Measurements from ENCODE around the gene ARTN.

ARTN gene

DNA sequence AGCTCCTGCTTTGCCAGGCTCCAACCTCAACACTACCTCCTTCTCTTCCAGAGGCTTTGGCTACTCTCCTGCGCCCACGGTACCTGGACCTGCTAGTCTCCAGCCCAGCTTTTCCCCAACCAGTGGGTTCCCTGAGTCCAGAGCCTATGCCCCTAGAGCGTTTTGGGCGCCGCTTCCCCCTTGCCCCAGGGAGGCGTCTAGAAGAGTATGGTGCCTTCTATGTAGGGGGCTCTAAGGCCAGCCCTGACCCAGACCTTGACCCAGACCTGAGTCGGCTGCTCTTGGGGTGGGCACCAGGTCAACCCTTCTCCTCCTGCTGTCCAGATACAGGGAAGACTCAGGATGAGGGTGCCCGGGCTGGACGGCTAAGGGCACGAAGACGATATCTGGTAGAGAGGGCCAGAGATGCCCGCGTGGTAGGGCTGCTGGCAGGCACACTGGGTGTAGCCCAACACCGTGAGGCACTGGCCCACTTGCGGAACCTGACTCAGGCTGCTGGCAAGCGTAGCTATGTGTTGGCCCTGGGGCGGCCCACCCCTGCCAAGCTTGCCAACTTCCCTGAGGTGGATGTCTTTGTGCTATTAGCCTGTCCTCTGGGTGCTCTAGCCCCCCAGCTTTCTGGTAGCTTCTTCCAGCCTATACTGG lies 37.9 kb downstream of the ARTN start:
- DNase-seq (ENCODE audit: low read depth) = no peak

DNA sequence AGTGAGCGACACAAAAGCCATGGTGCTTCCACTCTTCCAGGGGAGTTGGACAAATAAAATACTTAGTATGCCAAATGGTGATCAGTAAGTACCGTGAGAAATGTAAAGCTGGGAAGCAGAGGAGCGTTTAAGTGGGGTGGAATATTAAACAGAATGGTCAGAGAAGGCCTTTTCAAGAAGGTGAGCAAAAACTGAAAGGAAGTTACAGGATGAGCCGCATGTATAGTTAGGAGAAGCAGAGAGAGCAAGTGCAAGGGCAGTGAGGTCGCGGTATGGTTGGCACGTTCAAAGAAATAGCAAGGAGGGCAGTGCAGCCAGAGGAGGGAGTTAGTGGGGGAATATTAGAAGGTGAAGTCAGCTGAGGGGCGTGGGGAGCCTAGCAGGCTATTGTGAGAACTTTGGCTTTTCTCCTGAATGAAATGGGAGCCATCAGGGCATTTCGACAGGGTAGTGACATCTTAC lies 40.4 kb downstream of the ARTN start:
- DNase-seq (ENCODE audit: low read depth) = no peak

DNA sequence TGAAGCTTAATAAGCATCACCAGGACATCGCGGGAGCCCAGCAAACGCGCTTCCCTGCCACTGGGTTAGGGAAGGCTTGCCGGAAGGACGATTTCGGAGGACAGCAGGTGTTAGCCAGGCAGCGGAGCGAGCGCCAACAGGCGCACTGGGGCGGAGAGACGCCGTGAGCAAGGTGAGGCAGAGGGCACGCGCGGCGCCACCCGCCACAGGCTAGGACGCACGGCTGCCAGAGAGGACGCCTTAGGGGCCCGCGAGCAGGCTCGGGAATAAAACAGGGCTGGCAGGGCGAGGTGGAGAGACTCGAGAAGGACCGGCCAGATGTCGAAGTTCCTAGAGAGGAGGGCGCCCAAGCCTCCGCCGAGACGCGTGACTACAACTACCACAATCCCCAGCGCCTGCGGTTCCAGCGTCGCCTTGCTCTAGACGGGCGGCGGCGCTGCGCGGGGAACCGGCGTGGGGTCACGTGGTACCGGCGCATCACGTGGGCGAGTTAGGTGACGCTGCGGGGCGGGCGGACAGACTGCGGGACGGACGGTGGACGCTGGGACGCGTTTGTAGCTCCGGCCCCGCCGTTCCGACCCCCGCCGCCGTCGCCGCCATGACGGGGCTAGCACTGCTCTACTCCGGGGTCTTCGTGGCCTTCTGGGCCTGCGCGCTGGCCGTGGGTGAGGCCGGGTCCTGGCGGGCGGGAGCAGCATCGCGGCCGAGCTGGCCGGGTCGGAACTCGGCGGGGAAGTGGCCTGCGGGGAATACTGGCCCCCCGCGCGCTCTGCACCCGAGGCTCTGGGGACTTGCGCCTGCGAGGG lies 41.0 kb downstream of the ARTN start, which contains the start of gene ATP6V0B:
TSS of gene ATP6V0B (plus strand) at position 518 of the 806 bp plus-strand sequence. CDS start at position 599, 81 bp downstream.
- DNase-seq (ENCODE audit: low read depth) = peak; percentile 90

DNA sequence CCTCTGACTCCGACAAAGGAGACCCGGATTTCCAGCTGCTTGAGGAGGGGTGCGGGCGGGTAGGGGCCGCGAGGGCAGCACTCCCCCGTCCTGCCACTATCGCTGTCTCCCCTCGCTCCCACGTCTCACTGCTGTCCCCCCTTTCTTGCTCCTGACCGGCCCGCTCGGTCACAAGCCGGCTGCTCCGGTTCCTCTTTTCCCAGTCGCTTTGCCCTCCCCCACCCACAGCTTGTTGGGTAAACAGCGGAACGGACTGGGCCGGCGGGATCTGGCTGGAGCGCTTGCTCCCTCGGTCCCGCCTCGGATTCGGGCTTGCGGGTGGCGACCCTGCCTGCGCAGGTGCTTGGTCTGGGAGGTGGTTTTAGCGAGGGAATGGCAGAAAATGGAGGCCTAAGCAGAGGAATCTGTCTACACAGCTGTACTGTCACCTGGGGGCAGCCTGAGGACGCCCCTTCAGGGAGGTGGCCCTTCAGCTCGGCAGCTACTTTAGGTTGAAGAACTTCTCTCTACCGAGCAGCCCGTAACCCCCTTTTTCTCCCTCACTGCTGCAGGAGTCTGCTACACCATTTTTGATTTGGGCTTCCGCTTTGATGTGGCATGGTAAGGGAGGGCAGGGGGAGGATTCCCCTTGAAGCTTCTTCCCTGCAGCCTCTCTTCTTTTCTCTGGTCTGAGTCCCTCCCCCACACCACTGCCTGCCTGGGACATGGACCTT lies 41.8 kb downstream of the ARTN start:
- no peak for DNase-seq (ENCODE audit: low read depth)

- no peak for DNase-seq (ENCODE audit: low read depth)
These were observed 42.4 kb downstream of the ARTN start for GRCh38 chr1:43976045-43976444.

DNA sequence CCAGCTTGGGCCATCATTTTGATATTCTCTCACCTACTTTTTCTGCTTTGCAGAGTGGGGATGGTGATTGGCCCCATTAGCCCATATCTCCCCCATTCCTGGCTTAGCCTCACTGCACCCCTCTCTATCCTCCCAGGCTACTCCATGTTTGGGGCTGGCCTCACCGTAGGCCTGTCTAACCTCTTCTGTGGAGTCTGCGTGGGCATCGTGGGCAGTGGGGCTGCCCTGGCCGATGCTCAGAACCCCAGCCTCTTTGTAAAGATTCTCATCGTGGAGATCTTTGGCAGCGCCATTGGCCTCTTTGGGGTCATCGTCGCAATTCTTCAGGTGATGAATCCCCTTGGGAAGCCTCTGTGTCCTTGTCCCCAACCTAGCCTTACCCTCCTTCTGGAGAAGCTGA lies 43.3 kb downstream of the ARTN start:
- DNase-seq (ENCODE audit: low read depth) = no peak

- DNase-seq (ENCODE audit: low read depth) = no peak
These were observed 44.0 kb downstream of the ARTN start for GRCh38 chr1:43977376-43978263.

DNA sequence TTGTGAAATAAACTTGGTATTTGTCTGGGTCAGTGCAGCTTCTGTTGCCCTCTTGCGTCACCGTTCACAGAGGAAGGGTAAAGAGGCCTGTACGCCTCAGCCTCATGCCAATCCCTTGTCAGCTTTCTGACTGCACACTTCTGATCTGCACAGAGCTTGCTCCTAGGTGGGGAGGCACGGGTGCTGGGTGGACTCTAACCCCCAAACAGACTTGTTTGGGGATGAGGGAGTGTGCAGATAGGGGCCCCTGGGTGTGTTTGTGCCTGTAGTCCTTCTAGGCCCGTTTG lies 44.6 kb downstream of the ARTN start:
- DNase-seq (ENCODE audit: low read depth) = no peak

DNA sequence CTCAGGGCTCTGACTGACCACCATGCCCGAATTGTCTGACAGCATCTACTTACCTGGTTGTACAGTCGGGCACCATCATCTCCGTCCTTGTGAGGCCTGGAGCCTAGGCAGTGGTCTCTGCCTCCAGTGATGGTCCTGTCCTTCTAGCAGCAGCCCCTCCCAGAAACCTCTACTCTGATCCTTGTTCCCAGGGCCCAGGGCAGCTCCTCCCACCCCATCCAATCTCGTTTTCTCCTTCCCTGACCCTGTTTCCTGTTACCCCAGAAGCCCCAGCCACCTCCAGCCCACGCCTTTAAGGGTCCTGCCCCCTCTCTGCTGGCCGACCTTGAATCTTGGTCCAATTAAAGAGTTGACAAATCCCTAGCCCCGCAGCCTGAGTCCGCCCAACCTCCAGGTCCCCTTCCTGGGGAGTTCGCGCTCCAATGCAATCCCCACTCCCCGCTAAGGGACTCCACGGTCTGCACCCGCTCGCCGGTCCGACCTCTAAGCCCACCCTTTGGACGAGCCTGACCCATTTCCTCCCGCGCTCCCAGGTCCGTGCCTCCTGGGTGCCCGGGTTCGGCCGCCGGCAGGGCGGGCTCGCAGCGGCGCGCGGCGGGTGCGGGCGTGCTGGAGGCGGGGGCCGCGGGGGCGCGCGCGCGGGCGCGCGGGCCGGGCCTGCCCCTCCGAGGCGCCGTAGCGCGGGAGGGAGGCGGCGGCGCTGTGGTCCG lies 45.1 kb downstream of the ARTN start, which contains the start of gene B4GALT2:
TSS of gene B4GALT2 (plus strand) at position 660 of the 710 bp plus-strand sequence. CDS start 1,951 bp downstream, outside the sequence.
- DNase-seq (ENCODE audit: low read depth) = no peak

DNA sequence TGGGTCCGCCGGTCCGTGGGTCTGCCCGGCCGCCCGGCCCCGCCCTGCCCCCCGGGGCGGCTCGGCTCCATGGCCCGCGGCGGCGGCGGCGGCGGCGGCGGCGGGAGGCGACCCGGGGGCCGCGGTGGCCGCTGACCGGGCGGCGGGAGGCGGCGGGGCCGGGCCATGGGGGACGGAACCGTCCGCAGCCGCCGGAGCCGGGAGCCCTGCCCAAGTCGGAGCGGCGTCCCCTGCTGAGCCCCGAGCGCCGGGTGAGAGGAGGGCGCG lies 45.6 kb downstream of the ARTN start:
- DNase-seq (ENCODE audit: low read depth) = no peak

GRCh38 chr1:43979528-43980254 lies 46.1 kb downstream of the ARTN start:
- DNase-seq (ENCODE audit: low read depth) = no peak

DNA sequence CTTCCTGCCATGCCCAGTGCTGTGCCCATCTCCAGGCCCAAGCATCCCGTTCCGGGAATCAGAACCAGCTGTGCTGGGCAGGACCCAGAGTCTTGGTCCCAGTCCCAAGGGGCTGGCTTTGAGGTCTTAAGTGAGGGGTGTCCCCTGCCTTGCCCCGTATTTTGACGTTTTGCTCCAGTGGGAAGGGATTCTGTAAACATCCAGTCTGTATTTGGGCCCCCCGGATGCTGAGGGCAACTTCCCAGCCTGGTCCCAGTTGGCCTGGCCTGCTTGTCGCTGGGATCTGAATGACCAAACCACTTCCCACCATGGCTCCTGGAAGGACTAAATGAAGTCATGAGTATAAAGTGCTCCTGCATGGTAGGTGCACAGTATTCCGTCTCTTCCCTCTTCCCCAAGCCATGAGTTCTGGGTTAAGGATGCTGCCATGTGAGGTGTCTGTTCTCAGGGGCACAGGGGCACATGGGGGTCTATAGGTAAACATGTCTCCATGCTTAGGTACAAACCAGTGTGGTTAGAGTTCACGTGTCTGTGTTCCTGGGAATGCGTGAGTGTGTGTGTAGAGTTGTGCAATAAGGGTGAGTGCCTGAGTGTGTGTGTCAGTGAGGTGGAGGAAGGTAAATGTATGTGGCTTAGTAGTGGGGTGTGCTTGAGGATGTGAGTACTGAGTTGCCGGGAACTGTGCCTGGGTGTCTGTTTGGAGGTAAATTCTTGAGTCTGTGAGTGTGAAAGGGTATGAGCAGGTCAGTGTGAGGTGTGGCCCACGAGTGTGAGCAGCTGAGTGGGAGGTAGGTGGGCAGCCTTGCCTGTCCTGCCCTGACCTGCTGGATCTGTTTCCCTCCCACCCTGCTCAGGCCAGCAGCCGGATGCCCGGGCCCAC lies 46.9 kb downstream of the ARTN start:
- no peak for DNase-seq (ENCODE audit: low read depth)

- no peak for DNase-seq (ENCODE audit: low read depth)
These were observed 47.5 kb downstream of the ARTN start for GRCh38 chr1:43981135-43981491.

DNA sequence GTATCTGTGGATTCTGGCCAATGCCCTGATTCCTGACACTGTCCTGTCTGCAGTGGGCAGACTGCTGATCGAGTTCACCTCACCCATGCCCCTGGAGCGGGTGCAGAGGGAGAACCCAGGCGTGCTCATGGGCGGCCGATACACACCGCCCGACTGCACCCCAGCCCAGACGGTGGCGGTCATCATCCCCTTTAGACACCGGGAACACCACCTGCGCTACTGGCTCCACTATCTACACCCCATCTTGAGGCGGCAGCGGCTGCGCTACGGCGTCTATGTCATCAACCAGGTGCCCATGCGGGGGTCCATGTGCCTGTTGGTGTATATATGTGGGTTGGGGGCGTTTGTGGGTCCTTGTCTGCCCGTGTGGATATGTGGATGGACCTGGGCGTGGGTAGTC lies 48.0 kb downstream of the ARTN start:
- DNase-seq (ENCODE audit: low read depth) = no peak

DNA sequence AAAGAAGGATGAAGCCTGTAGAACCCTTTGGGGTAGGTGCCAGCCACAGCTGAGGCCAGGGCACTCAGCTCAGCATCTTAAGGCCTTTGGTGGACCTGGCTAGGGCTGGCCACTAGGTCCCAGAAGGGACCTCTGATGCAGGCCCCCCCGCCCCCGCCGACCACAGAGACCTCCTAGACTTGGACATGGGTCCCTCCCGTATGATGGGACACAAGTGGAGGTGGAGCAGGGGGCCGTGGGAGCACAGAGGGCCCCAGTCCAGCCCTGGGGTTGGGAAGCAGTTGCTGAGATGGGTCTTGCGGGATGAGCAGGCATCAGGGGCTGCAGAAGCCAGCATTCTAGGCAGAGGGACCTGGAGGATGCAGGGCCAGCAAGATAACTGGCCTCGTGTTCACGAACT lies 48.6 kb downstream of the ARTN start:
- no peak for DNase-seq (ENCODE audit: low read depth)

DNA sequence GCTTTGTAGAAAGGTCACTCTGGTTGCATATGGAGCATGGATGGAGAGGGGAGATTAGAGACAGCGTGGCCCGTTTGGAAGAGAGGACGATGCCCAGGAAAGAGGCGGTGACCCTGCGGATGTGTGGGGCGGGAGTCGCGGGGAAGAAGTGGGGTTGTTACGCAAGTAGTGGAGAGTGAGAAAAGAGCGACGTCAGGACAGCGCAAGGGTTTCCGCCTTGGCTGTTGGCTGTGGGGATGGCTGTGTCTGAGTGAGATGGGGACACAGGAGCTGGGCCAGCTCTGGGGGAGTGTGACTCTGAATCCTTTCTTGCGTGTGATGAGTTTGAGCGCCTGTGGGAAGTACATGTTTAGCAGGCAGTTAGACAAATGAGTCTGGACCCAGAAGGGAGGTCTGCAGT lies 49.2 kb downstream of the ARTN start:
- no peak for DNase-seq (ENCODE audit: low read depth)

DNA sequence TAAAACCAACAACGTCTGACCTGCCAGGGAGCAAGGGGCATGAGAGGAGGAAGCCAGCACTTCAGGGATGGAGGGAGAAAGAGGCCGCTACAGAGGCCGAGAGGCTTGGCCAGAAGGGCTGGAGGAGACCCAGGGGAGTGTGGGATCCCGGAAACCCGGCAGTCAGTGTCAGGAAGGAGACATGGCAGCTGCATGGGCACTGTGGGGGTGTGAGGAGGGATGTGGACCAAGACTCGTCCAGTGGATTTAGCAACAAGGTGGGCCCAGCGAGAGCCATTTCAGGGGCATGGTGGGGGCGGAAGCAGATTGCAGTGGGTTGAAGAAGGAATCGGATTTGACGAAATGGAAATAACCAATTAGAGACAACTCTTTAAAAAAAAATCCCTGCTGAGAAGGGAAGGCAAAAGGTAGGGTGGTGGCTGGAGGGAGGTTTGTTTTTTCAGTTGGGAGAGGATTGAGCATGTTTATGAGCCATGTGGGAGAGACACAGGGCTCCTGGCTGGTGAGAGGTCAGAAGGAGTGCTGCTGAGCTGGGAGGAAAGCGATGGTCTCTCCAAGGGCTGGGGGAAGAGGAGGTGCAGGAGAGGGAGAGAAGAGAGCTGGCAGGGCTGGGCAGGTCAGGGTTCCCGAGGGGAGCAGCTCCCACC lies 49.8 kb downstream of the ARTN start:
- DNase-seq (ENCODE audit: low read depth) = no peak

DNA sequence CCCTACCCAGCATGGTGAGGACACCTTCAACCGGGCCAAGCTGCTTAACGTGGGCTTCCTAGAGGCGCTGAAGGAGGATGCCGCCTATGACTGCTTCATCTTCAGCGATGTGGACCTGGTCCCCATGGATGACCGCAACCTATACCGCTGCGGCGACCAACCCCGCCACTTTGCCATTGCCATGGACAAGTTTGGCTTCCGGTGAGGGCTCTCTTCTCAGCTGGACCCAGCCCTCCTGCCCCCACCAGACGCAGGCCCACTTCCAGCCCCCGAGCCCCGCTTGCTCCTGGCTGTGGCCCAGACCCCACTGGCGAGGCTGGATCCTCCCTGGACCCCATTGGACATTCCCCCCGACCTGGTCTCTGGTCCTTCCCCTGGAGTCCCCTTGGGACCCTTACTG lies 51.3 kb downstream of the ARTN start:
- DNase-seq (ENCODE audit: low read depth) = no peak

DNA sequence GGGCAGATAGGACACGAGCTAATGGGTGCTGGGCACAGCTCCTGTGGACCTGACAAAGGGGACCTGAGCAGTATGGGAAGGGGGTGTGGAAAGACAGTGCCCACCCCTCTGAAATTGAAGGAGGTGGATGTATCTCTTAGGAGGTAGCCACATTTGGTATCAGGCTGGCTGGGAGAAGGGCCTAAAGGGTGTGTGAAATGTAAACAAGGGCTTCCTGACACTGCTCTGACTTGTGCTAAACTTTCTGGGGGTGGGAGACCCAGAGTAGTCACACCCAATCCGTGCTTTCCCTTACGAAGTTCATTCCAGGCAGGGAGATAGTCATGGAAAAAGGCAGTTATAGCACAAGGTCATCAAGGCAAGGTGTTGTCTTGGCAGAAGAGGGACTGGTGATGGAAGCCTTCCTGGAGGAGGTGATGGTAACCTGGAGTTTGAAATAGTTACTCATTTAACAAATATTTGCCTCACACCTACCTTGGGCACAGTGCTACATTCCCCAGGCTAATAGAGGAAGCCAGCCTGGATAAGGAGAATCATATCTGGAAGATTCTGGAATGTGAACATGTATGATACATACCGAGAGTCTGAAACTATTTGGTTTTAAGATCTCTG lies 52.5 kb downstream of the ARTN start:
- DNase-seq (ENCODE audit: low read depth) = no peak
